Measurements from ENCODE around the gene FIZ1. TPM values are rescaled to one million over a fixed set of nuclear protein-coding genes. Genes with fewer than 3 reads are reported as not detected.

FIZ1 gene
- total RNA-seq, 1 donor from 2014 or later: 19.1 TPM

DNA sequence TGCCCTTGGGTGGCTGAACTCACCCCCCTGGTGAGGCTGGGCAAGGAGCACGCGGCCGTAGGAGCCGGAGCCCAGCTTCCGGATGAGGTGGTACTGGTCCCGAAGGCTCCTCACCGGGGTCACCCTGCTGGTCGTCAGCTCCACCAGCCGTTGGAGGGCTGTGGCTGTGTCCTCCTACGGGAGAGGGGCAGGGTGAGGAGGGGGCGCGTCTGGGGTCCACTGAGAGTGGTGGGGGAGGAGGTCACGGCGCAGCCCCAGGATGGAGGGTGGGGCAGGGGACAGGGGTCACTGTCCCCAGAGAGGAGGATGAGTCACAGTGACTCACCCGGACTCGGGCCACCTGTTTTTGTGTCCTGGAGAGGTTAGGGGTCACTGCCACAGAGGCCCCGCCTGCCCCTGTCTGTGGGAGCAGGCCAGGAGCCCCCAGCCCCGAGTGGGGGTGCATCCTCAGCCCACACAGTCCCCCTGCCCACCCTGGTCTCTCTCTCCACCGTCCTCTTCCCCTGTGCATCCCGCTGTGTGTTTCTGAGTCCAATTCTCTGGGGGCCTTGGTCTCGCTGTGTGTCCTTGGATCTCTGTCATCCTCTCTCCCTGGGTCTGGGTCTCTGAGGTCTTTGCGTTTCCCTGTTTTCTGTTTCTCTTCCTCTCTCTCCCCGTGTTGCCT is 54.4 kb downstream of the FIZ1 start:
- Mint-ChIP-seq H3K4me1 (ENCODE audit: unreplicated experiment) (peaks cover 43% of the 10 kb centered on the region), H3K4me3 (ENCODE audit: unreplicated experiment) (no peak overlapping the region), H3K27ac (ENCODE audit: unreplicated experiment) (no peak overlapping the region), H3K9me3 (ENCODE audit: unreplicated experiment) (peaks cover 5% of the 10 kb centered on the region), H3K27me3 (ENCODE audit: unreplicated experiment) (peaks cover 2% of the 10 kb centered on the region), H3K36me3 (ENCODE audit: unreplicated experiment) (no peaks in the 10 kb centered on the region)
- DNase-seq (ENCODE audit: extremely low spot score, unreplicated experiment): no peak
- TF ChIP-seq, protein P1, sequence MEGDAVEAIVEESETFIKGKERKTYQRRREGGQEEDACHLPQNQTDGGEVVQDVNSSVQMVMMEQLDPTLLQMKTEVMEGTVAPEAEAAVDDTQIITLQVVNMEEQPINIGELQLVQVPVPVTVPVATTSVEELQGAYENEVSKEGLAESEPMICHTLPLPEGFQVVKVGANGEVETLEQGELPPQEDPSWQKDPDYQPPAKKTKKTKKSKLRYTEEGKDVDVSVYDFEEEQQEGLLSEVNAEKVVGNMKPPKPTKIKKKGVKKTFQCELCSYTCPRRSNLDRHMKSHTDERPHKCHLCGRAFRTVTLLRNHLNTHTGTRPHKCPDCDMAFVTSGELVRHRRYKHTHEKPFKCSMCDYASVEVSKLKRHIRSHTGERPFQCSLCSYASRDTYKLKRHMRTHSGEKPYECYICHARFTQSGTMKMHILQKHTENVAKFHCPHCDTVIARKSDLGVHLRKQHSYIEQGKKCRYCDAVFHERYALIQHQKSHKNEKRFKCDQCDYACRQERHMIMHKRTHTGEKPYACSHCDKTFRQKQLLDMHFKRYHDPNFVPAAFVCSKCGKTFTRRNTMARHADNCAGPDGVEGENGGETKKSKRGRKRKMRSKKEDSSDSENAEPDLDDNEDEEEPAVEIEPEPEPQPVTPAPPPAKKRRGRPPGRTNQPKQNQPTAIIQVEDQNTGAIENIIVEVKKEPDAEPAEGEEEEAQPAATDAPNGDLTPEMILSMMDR (IDR thresholded peaks at IDR 0.05): no peak

DNA sequence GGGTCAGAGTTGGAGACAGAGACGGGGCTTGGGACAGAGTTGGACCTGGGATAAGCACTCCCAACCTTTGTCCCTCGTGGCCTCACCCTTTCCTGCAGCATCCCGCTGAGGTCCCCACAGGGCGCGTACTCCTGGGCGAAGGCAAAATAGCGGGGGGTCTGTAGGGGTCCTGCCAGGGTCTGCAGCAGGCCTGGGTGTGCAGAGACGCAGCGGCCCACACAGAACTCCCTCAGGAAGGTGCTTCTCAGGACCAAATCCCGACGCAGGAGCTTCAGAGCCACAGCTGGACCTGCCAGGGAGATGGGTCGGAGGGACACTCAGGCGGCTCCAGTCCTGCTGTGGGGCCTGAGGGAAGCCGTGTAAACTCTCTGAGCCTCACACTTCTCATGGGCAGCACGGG is 55.3 kb downstream of the FIZ1 start:
- no peak for DNase-seq (ENCODE audit: extremely low spot score, unreplicated experiment)
- peaks cover 2% of the 10 kb centered on the region for H3K27me3 Mint-ChIP-seq (ENCODE audit: unreplicated experiment)
- H3K4me3 Mint-ChIP-seq (ENCODE audit: unreplicated experiment): no peak overlapping the region
- peaks cover 5% of the 10 kb centered on the region for H3K9me3 Mint-ChIP-seq (ENCODE audit: unreplicated experiment)
- no peaks in the 10 kb centered on the region for H3K36me3 Mint-ChIP-seq (ENCODE audit: unreplicated experiment)
- no peak overlapping the region for H3K27ac Mint-ChIP-seq (ENCODE audit: unreplicated experiment)
- H3K4me1 Mint-ChIP-seq (ENCODE audit: unreplicated experiment): peaks cover 34% of the 10 kb centered on the region
- TF ChIP-seq, protein P1 (IDR thresholded peaks at IDR 0.05): no peak

DNA sequence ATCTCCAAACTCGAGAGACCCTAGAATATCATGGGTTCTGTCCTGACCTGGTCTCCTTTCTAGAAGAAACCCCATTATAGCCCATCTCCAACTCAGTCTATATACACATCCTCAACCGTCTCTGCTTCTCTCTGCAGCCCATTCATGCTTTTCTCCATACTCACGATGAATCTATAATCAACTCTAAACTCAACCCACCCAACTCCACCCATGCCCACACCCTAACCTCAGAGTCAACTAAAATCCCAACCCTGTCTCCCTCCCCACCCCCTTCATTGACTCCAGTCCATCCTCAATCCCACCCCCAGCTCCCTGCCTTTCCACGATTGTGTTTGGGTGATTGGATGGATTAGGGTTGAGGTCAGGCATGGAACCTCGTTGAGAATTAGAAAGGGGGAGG is 55.8 kb downstream of the FIZ1 start:
- peaks cover 5% of the 10 kb centered on the region for H3K9me3 Mint-ChIP-seq (ENCODE audit: unreplicated experiment)
- peaks cover 2% of the 10 kb centered on the region for H3K27me3 Mint-ChIP-seq (ENCODE audit: unreplicated experiment)
- DNase-seq (ENCODE audit: extremely low spot score, unreplicated experiment): no peak
- H3K27ac Mint-ChIP-seq (ENCODE audit: unreplicated experiment): no peak overlapping the region
- H3K36me3 Mint-ChIP-seq (ENCODE audit: unreplicated experiment): no peaks in the 10 kb centered on the region
- TF ChIP-seq, protein P1 (IDR thresholded peaks at IDR 0.05): no peak
- H3K4me3 Mint-ChIP-seq (ENCODE audit: unreplicated experiment): no peak overlapping the region
- peaks cover 32% of the 10 kb centered on the region for H3K4me1 Mint-ChIP-seq (ENCODE audit: unreplicated experiment)

DNA sequence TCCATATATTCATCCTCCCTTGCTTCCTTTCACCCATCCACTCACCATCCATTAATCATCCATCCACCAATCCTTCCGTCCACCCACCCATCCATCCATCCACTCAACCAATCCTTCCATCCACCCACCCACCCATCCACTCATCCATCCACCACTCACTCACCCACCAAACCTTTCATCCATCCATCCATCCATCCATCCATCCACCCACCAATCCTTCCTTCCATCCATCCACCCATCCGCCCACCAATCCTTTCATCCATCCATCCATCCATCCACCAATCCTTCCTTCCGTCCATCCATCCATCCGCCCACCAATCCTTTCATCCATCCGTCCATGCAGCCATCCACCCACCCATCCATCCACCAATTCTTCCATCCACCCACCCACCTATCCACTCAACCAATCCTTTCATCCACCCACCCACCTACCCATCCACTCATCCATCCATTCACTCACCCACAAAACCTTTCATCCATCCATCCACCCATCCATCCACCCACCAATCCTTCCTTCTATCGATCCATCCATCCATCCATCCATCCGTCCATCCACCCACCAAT is 56.9 kb downstream of the FIZ1 start:
- Mint-ChIP-seq H3K4me1 (ENCODE audit: unreplicated experiment) (peaks cover 23% of the 10 kb centered on the region), H3K36me3 (ENCODE audit: unreplicated experiment) (no peaks in the 10 kb centered on the region), H3K4me3 (ENCODE audit: unreplicated experiment) (no peak overlapping the region), H3K27ac (ENCODE audit: unreplicated experiment) (no peak overlapping the region), H3K9me3 (ENCODE audit: unreplicated experiment) (peaks cover 5% of the 10 kb centered on the region), H3K27me3 (ENCODE audit: unreplicated experiment) (peaks cover 2% of the 10 kb centered on the region)
- TF ChIP-seq, protein P1 (IDR thresholded peaks at IDR 0.05): no peak
- no peak for DNase-seq (ENCODE audit: extremely low spot score, unreplicated experiment)

Other genes starting within 250 kb of the FIZ1 start
- gene COX6B2, start 244.8 kb downstream of the FIZ1 start, total RNA-seq: not detected in 2 replicates
- not detected in 2 replicates for gene GARIN5B, start 236.3 kb downstream of the FIZ1 start, total RNA-seq
- 0.91 and 1.0 TPM in 2 replicates for gene IL11, start 229.1 kb downstream of the FIZ1 start, total RNA-seq
- not detected in 2 replicates for gene TMEM190, start 222.7 kb downstream of the FIZ1 start, total RNA-seq
- gene TMEM238, start 215.2 kb downstream of the FIZ1 start, total RNA-seq: 0.70 and 1.1 TPM in 2 replicates
- gene RPL28, start 213.6 kb downstream of the FIZ1 start, total RNA-seq: 1,845 and 2,000 TPM in 2 replicates
- 70.7 and 71.1 TPM in 2 replicates for gene UBE2S, start 191.7 kb downstream of the FIZ1 start, total RNA-seq
- not detected in 2 replicates for gene SHISA7, start 156.2 kb downstream of the FIZ1 start, total RNA-seq
- 37.0 and 39.8 TPM in 2 replicates for gene ISOC2, start 137.9 kb downstream of the FIZ1 start, total RNA-seq
- gene C19orf85, start 134.8 kb downstream of the FIZ1 start, total RNA-seq: not detected in 2 replicates
- 10.4 and 11.6 TPM in 2 replicates for gene ZNF628, start 122.9 kb downstream of the FIZ1 start, total RNA-seq
- gene NAT14, start 114.3 kb downstream of the FIZ1 start, total RNA-seq: 54.2 and 58.2 TPM in 2 replicates
- 21.5 and 22.1 TPM in 2 replicates for gene SSC5D, start 111.1 kb downstream of the FIZ1 start, total RNA-seq
- gene SBK2, start 62.4 kb downstream of the FIZ1 start, total RNA-seq: not detected in 2 replicates
- gene SBK3, start 54.0 kb downstream of the FIZ1 start, total RNA-seq: not detected in 2 replicates
- 27.4 and 29.2 TPM in 2 replicates for gene ZNF579, start 18.7 kb downstream of the FIZ1 start, total RNA-seq
- gene ZNF524, start 771 bp upstream of the FIZ1 start, total RNA-seq: 15.5 and 15.6 TPM in 2 replicates
- 16.9 and 19.2 TPM in 2 replicates for gene ZNF865, start 6.1 kb upstream of the FIZ1 start, total RNA-seq
- 9.2 and 9.6 TPM in 2 replicates for gene ZNF784, start 25.0 kb upstream of the FIZ1 start, total RNA-seq
- 62.3 and 79.8 TPM in 2 replicates for gene ZNF580, start 41.5 kb upstream of the FIZ1 start, total RNA-seq
- gene ZNF581, start 44.1 kb upstream of the FIZ1 start, total RNA-seq: 29.6 and 33.8 TPM in 2 replicates
- gene CCDC106, start 48.7 kb upstream of the FIZ1 start, total RNA-seq: 25.9 and 28.1 TPM in 2 replicates
- gene U2AF2, start 55.5 kb upstream of the FIZ1 start, total RNA-seq: 174 and 189 TPM in 2 replicates
- gene EPN1, start 75.7 kb upstream of the FIZ1 start, total RNA-seq: 142 and 148 TPM in 2 replicates
- gene NLRP9, start 138.9 kb upstream of the FIZ1 start, total RNA-seq: not detected in 2 replicates
- gene RFPL4A, start 159.6 kb upstream of the FIZ1 start, total RNA-seq: not detected in 2 replicates
- gene RFPL4AL1, start 169.6 kb upstream of the FIZ1 start, total RNA-seq: not detected in 2 replicates
- gene NLRP11, start 232.5 kb upstream of the FIZ1 start, total RNA-seq: not detected in 2 replicates
- gene NLRP4, start 237.0 kb upstream of the FIZ1 start, total RNA-seq: not detected in 2 replicates